GM10266 (cell line): ENCODE results near the gene ITK.

Experiments used
- DNase-seq: peaks from one replicate; pipeline ENCODE4 v3.0.0; 2012; ENCODE audit errors: extremely low spot score
- TF ChIP-seq, protein P1 (sequence below): IDR thresholded peaks from 2 replicates; pipeline ENCODE4 v1.5.1; 2012; ENCODE audit warnings: mild to moderate bottlenecking, low read depth; ENCODE audit not compliant: control insufficient read depth, insufficient read depth; ENCODE audit errors: missing control alignments

ITK gene

DNA sequence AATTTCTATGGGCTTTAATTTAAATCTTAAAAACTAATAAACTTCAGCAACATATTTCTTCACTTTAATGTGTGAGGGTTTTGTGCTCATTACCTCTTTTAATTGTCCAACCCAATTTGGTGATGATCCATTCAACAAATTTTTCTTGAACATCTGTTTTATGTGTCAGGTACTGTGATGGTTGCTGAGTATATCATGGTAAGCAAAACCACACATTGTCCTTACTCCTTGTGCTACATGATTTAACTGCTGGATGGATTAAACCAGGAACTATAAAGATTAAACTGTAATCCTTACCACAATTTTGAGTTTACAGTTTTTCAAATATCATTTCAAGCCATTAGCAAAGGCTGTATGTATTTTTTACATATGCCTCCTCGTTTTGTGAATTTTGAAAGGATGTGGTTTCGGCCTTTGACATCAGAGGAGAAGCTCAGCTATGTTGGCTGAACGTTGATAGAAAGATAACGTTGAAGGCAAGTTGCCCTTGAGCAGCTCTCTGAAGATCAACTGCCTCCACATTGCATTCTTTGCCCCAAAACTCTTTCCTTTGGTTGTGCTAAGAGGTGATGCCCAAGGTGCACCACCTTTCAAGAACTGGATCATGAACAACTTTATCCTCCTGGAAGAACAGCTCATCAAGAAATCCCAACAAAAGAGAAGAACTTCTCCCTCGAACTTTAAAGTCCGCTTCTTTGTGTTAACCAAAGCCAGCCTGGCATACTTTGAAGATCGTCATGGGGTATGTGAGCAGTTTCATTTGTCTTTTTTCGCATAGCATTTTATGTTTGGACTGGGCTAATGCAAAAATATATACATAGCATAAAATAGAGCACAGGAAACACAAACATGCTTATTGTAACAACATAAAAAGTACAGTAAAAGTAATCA, at the start of gene ITK:
TSS of gene ITK (plus strand) at position 467 of the 891 bp plus-strand sequence. CDS start at position 605, 138 bp downstream.
- TF ChIP-seq, protein P1, sequence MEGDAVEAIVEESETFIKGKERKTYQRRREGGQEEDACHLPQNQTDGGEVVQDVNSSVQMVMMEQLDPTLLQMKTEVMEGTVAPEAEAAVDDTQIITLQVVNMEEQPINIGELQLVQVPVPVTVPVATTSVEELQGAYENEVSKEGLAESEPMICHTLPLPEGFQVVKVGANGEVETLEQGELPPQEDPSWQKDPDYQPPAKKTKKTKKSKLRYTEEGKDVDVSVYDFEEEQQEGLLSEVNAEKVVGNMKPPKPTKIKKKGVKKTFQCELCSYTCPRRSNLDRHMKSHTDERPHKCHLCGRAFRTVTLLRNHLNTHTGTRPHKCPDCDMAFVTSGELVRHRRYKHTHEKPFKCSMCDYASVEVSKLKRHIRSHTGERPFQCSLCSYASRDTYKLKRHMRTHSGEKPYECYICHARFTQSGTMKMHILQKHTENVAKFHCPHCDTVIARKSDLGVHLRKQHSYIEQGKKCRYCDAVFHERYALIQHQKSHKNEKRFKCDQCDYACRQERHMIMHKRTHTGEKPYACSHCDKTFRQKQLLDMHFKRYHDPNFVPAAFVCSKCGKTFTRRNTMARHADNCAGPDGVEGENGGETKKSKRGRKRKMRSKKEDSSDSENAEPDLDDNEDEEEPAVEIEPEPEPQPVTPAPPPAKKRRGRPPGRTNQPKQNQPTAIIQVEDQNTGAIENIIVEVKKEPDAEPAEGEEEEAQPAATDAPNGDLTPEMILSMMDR: no peak
- DNase-seq: no peak

DNA sequence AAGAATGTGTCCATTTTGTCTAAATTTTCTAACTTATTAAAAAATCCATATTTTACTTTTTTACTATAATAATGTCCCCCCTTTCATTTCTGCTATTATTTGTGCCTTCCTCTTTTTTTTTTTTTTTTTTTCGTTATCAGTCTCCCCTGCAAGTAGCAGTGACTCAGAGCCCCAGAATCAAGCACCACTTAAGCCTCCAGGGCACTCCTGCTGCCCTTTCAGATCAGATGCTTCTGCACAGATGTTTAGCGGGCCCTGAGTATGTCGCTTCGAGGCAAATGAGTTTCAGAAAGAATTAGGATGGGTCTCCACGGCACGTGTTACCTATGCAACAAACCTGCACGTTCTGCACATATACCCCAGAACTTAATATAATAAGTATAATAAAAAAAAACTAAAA, 49.7 kb upstream of the ITK start:
- TF ChIP-seq, protein P1: no peak
- no peak for DNase-seq

DNA sequence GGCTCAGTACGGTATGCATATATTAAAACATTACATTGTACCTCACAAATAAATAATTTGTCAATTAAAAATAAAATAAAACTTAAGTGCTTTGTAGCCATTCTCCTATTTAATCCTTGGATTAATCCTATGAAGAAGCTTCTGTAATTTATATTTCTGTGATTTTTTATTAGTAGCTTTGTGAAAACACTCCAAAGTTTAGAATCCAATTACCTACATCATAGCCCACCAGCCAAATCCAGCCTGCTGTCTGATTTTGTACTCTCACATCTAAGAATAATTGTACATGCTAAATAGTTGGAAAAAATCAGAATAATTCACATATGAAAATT, 48.4 kb upstream of the ITK start:
- TF ChIP-seq, protein P1: no peak
- no peak for DNase-seq

DNA sequence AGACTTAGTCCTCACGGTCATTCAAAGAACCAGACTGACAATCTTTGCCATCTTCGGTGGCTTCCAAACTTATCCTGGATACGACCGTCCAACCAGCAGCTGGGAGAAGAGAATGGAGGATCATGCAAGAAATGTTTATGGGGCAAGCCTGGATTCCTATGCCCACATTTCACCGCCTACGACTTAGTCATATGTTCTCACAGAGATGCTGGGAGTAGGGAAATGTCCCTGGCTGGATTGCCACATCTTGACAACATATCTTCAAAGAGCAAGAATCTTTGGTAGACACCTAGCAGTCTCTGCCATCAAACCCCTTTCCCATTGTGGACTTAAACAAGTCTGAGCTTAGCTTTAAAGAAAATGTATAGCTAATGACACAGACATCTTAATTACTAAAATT, 42.9 kb upstream of the ITK start:
- TF ChIP-seq, protein P1: no peak
- no peak for DNase-seq

GRCh38 chr5:157142317-157143126, 38.1 kb upstream of the ITK start, which contains the start of gene MED7:
MED7 (minus strand) TSS chr5:157142865; CDS start chr5:157139431, 3,434 bp downstream.
- TF ChIP-seq, protein P1: no peak

GRCh38 chr5:157143127-157143971, 37.3 kb upstream of the ITK start:
- TF ChIP-seq, protein P1: no peak
- peak; percentile 53 for DNase-seq

More at GRCh38 chr5:157142317-157143126, 38.1 kb upstream of the ITK start, which contains the start of gene MED7:
- DNase-seq: peak; percentile 91
